K562 (cell line): ENCODE data around the gene TRPC1. TPM values are rescaled to one million over a fixed set of nuclear protein-coding genes. Genes with fewer than 3 reads are reported as not detected.

ENCODE experiments used
- ADNP ChIP-seq: fragments of 200-800 bp; sonication (Bioruptor generic); IDR thresholded peaks from 2 replicates; pipeline ENCODE4 v1.6.1; 2016; ENCODE audit warnings: missing genetic modification characterization, missing compliant biosample characterization
- BRF1 ChIP-seq: IDR thresholded peaks from 3 replicates; pipeline ENCODE4 v1.6.1; 2011; ENCODE audit warnings: borderline replicate concordance, mild to moderate bottlenecking; ENCODE audit not compliant: insufficient read length; ENCODE audit errors: extremely low read depth
- CCAR2 ChIP-seq: fragments of 200-400 bp; formaldehyde crosslinking; IDR thresholded peaks from 2 replicates; pipeline ENCODE4 v1.6.1; 2017; ENCODE audit warnings: mild to moderate bottlenecking, low read depth, low read length
- ETV1 ChIP-seq: fragments of 450-650 bp; conservative IDR thresholded peaks from 2 replicates; pipeline ENCODE4 v1.6.1; 2016; ENCODE audit warnings: missing genetic modification characterization, control low read depth, low read depth, missing compliant biosample characterization
- FOXP1 ChIP-seq: sonication (generic); formaldehyde crosslinking; IDR thresholded peaks from 2 replicates; pipeline ENCODE4 v1.8.0; 2022; ENCODE audit warnings: mild to moderate bottlenecking, missing genetic modification reagents
- HINFP ChIP-seq: fragments of 450-650 bp; conservative IDR thresholded peaks from 2 replicates; pipeline ENCODE4 v1.6.1; 2016; ENCODE audit warnings: missing genetic modification characterization, low read depth, mild to moderate bottlenecking, control low read depth, missing compliant biosample characterization
- KDM4B ChIP-seq, 2 experiments: fragments of 450-650 bp in 1 of 2; sonication (generic) in 1 of 2; IDR thresholded peaks; 2 replicates each; pipeline ENCODE4 v1.6.1; 2016 to 2017; ENCODE audit warnings: borderline replicate concordance in 2 of 2, antibody characterized with exemption in 1 of 2, low read depth in 1 of 2, mild to moderate bottlenecking in 1 of 2
- SIX5 ChIP-seq, 2 experiments: IDR thresholded peaks; 2 replicates each; pipeline ENCODE4 v1.6.1; 2011; ENCODE audit warnings: low read length in 2 of 2, borderline replicate concordance in 1 of 2, low read depth in 1 of 2, mild to moderate bottlenecking in 1 of 2, moderate library complexity in 1 of 2; ENCODE audit not compliant: insufficient read depth in 1 of 2
- SOX6 ChIP-seq: fragments of 450-650 bp; IDR thresholded peaks from 2 replicates; pipeline ENCODE4 v1.6.1; 2014; ENCODE audit warnings: mild to moderate bottlenecking
- ZBTB11 ChIP-seq, 3 experiments: fragments of 200-800 bp in 1 of 3; fragments of 250-450 bp in 1 of 3; fragments of 450-650 bp in 1 of 3; sonication (Bioruptor Pico) in 1 of 3; sonication (Bioruptor generic) in 1 of 3; formaldehyde crosslinking in 1 of 3; IDR thresholded peaks; 2 replicates each; pipeline versions ENCODE4 v1.6.1 to v1.8.0; 2016 to 2022; ENCODE audit warnings: mild to moderate bottlenecking in 2 of 3, missing genetic modification characterization in 2 of 3, missing compliant biosample characterization in 1 of 3, moderate library complexity in 1 of 3
- ZNF444 ChIP-seq: fragments of 250-450 bp; sonication (Bioruptor Pico); IDR thresholded peaks from 2 replicates; pipeline ENCODE4 v1.4.0; 2020; ENCODE audit warnings: mild to moderate bottlenecking, moderate library complexity
- polyA plus RNA-seq, 8 experiments: library from polyadenylated mRNA; depleted of rRNA in 4 of 8; stranded (reverse) in 5 of 8; unstranded in 3 of 8; fragments of >200 nt; fragmentation: Nextera tagmentation in 2 of 8; fragmentation: Illumina TruSeq in 1 of 8; extraction: Ambion mirVana in 2 of 8; extraction: Trizol in 1 of 8; gene quantifications; 2 replicates each; pipeline versions ENCODE4 v1.2.1 to v1.2.3, GENCODE V29; 2011 to 2014; ENCODE audit warnings: inconsistent platforms in 1 of 8, missing spikeins in 1 of 8
- total RNA-seq, 7 experiments: library from RNA; depleted of rRNA in 6 of 7; stranded (reverse); fragments of >200 nt in 6 of 7; fragmentation: Illumina TruSeq in 2 of 7; extraction: Trizol in 2 of 7; gene quantifications; 2 replicates each; pipeline versions ENCODE4 v1.2.1 to v1.2.3, GENCODE V29; 2011 to 2021; ENCODE audit warnings: low replicate concordance in 1 of 7
- TF ChIP-seq, protein P1 (sequence below): sonication (generic); formaldehyde crosslinking; IDR thresholded peaks from 2 replicates; pipeline ENCODE4 v1.8.0; 2023; ENCODE audit warnings: missing genetic modification reagents, mild to moderate bottlenecking, borderline replicate concordance
- TF ChIP-seq, protein P2 (sequence below): fragments of 250-450 bp; sonication (Bioruptor Pico); IDR thresholded peaks from 2 replicates; pipeline ENCODE4 v1.5.0; 2020; ENCODE audit warnings: mild to moderate bottlenecking, borderline replicate concordance

Gene TRPC1
- total and polyA plus RNA-seq, 9 of the 15 experiments (the other 6 are each of a cell fraction or from before 2014, with no cell fraction given), result 1.4 to 6.5 (median 3.0) TPM

- TF ChIP-seq, protein P1, sequence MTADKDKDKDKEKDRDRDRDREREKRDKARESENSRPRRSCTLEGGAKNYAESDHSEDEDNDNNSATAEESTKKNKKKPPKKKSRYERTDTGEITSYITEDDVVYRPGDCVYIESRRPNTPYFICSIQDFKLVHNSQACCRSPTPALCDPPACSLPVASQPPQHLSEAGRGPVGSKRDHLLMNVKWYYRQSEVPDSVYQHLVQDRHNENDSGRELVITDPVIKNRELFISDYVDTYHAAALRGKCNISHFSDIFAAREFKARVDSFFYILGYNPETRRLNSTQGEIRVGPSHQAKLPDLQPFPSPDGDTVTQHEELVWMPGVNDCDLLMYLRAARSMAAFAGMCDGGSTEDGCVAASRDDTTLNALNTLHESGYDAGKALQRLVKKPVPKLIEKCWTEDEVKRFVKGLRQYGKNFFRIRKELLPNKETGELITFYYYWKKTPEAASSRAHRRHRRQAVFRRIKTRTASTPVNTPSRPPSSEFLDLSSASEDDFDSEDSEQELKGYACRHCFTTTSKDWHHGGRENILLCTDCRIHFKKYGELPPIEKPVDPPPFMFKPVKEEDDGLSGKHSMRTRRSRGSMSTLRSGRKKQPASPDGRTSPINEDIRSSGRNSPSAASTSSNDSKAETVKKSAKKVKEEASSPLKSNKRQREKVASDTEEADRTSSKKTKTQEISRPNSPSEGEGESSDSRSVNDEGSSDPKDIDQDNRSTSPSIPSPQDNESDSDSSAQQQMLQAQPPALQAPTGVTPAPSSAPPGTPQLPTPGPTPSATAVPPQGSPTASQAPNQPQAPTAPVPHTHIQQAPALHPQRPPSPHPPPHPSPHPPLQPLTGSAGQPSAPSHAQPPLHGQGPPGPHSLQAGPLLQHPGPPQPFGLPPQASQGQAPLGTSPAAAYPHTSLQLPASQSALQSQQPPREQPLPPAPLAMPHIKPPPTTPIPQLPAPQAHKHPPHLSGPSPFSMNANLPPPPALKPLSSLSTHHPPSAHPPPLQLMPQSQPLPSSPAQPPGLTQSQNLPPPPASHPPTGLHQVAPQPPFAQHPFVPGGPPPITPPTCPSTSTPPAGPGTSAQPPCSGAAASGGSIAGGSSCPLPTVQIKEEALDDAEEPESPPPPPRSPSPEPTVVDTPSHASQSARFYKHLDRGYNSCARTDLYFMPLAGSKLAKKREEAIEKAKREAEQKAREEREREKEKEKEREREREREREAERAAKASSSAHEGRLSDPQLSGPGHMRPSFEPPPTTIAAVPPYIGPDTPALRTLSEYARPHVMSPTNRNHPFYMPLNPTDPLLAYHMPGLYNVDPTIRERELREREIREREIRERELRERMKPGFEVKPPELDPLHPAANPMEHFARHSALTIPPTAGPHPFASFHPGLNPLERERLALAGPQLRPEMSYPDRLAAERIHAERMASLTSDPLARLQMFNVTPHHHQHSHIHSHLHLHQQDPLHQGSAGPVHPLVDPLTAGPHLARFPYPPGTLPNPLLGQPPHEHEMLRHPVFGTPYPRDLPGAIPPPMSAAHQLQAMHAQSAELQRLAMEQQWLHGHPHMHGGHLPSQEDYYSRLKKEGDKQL (CRISPR knock-in tag), result no peak
- TF ChIP-seq, protein P2, sequence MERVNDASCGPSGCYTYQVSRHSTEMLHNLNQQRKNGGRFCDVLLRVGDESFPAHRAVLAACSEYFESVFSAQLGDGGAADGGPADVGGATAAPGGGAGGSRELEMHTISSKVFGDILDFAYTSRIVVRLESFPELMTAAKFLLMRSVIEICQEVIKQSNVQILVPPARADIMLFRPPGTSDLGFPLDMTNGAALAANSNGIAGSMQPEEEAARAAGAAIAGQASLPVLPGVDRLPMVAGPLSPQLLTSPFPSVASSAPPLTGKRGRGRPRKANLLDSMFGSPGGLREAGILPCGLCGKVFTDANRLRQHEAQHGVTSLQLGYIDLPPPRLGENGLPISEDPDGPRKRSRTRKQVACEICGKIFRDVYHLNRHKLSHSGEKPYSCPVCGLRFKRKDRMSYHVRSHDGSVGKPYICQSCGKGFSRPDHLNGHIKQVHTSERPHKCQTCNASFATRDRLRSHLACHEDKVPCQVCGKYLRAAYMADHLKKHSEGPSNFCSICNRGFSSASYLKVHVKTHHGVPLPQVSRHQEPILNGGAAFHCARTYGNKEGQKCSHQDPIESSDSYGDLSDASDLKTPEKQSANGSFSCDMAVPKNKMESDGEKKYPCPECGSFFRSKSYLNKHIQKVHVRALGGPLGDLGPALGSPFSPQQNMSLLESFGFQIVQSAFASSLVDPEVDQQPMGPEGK, result no peak
- TF ChIP-seq CCAR2, result no peak
- no peak for TF ChIP-seq BRF1
- no peak for TF ChIP-seq ZBTB11 (CRISPR knock-in tag; IDR thresholded peaks at IDR 0.05)
- TF ChIP-seq FOXP1, result no peak
- TF ChIP-seq SIX5 (IDR thresholded peaks at IDR 0.05; ENCODE audit: borderline replicate concordance in 1 of 2, insufficient read depth in 1 of 2, low read depth in 1 of 2, low read length in 2 of 2), result no peak
- TF ChIP-seq ADNP (tag), result no peak
- no peak for TF ChIP-seq HINFP (tag)
- no peak for TF ChIP-seq SOX6
- no peak for TF ChIP-seq KDM4B (IDR thresholded peaks at IDR 0.05; ENCODE audit: borderline replicate concordance in 2 of 2, low read depth in 1 of 2)
- TF ChIP-seq ETV1 (tag), result no peak
- TF ChIP-seq ZNF444 (CRISPR knock-in tag), result no peak
These were observed at the start of gene TRPC1 (continued) for GRCh38 chr3:142723968-142724681.
